Choroid plexus epithelial cell (primary cell): ENCODE results near the gene HPDL.
"Not testable (repeated sequence)": the region's sequence is repeated elsewhere in the genome, so short reads cannot be mapped to it uniquely, and the experiment has no call there.

Source experiments
- DNase-seq: peaks from one replicate; pipeline ENCODE4 v3.0.0-alpha.2; 2010; ENCODE audit warnings: low read depth
- H3K4me3 ChIP-seq: 2 replicates; pipeline ENCODE4 v1.5.1; 2011; ENCODE audit warnings: low read depth, mild to moderate bottlenecking, control low read depth, low read length, moderate library complexity
- TF ChIP-seq, protein P1 (sequence below): conservative IDR thresholded peaks from 2 replicates; pipeline ENCODE4 v1.5.1; 2011; ENCODE audit warnings: low read depth, mild to moderate bottlenecking, control low read depth, inconsistent platforms, low read length, moderate library complexity

The HPDL gene

DNA sequence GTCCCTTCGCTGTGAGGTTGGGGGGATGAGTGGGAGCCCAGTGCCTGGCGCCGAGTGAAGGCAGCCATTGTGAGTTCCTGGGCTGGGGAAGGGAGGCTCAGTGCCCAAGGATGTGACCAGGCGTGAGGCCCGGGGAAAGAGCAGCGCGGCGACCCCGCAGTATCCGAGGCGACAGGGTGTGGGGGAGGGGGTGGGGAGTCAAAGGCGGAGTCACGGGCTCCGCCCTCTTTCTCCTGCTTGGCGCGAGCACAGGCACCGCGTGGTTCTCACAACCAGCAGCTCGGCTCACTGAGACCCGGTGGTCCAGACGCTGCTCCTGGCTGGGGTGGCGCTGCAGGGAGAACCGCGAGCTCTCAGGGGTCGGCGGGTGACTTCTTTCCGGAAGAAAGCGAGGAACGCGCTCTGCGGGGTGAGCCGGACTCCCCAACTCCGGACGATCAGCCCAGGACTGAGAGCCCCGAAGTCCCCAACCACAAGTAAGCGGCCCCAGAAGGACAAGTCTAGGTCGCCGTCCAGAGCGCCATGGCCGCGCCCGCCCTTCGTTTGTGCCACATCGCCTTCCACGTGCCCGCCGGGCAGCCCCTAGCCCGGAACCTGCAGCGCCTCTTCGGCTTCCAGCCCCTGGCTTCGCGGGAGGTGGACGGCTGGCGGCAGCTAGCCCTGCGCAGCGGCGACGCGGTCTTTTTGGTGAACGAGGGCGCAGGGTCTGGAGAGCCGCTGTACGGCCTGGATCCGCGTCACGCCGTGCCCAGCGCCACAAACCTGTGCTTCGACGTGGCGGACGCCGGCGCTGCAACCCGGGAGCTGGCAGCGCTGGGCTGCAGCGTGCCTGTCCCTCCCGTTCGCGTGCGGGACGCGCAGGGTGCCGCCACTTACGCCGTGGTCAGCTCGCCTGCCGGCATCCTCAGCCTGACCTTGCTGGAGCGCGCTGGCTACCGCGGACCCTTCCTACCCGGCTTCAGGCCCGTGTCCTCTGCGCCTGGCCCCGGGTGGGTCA, at the start of gene HPDL:
Gene HPDL (plus strand): TSS at position 269 of the 997 bp plus-strand sequence. CDS start 254 bp downstream, at position 523.
- TF ChIP-seq, protein P1, sequence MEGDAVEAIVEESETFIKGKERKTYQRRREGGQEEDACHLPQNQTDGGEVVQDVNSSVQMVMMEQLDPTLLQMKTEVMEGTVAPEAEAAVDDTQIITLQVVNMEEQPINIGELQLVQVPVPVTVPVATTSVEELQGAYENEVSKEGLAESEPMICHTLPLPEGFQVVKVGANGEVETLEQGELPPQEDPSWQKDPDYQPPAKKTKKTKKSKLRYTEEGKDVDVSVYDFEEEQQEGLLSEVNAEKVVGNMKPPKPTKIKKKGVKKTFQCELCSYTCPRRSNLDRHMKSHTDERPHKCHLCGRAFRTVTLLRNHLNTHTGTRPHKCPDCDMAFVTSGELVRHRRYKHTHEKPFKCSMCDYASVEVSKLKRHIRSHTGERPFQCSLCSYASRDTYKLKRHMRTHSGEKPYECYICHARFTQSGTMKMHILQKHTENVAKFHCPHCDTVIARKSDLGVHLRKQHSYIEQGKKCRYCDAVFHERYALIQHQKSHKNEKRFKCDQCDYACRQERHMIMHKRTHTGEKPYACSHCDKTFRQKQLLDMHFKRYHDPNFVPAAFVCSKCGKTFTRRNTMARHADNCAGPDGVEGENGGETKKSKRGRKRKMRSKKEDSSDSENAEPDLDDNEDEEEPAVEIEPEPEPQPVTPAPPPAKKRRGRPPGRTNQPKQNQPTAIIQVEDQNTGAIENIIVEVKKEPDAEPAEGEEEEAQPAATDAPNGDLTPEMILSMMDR, result no peak
- peak within 1 kb of the TSS; percentile 63 for H3K4me3 ChIP-seq

DNA sequence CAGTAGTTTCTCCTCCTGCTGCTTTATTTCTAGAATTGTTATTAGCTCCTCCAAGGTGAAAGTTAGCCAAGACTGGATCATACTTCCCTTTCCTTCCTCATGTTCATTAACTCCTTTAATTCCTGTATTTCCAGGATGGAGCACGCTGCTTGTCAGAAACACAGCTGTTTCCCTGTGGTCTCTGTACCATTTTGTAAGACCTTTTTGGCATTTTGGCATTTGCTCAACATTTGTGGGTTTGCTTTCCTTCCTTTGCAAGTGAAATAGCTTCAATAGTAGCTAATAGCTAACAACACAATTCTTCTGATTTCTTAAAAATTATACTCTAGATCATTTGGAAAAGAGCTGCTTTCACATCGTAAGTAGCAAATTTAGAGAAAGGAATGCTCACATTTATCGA, 44.3 kb upstream of the HPDL start:
- TF ChIP-seq, protein P1, result no peak
- DNase-seq, result peak; percentile 68
- no peak overlapping the region for H3K4me3 ChIP-seq

More for the DNA sequence above, at the start of gene HPDL:
- DNase-seq, result peak; percentile 59

DNA sequence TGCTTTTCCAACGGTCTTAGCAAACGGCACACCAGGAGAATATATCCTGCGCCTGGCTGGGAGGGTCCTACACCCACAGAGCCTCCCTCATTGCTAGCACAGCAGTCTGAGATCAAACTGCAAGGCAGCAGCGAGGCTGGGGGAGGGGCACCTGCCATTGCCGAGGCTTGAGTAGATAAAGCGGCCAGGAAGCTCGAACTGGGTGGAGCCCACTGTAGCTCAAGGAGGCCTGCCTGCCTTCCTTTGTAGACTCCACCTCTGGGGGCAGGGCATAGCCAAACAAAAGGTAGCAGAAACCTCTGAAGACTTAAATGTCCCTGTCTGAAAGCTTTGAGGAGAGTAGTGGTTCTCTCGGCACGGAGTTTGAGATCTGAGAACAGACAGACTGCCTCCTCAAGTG, 41.8 kb upstream of the HPDL start:
- not testable (repeated sequence) for DNase-seq, H3K4me3 ChIP-seq

DNA sequence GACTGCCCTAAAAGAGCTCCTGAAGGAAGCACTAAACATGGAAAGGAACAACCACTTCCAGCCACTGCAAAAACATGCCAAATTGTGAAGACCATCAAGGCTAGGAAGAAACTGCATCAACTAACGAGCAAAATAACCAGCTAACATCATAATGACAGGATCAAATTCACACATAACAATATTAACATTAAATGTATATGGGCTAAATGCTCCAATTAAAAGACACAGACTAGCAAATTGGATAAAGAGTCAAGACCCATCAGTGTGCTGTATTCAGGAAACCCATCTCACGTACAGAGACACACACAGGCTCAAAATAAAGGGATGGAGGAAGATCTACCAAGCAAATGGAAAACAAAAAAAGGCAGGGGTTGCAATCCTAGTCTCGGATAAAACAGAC, 40.2 kb upstream of the HPDL start:
- not testable (repeated sequence) for H3K4me3 ChIP-seq, DNase-seq

DNA sequence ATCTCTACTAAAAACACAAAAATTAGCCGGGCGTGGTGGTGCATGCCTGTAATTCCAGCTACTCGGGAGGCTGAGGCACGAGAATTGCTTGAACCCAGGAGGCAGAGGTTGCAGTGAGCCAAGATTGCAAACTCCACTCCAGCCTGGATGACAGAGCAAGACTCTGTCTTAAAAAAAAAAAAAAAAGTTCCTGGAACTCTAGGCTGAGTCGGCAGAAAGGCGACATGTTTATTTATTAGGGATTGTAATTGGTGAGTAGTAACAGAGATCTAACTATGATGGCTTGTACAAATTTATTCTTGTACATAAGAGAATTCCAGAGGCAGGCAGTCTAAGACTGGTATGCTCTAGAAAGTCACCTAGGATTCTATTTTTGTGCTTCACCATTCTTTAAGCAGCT, 35.7 kb upstream of the HPDL start:
- H3K4me3 ChIP-seq, DNase-seq: not testable (repeated sequence)

DNA sequence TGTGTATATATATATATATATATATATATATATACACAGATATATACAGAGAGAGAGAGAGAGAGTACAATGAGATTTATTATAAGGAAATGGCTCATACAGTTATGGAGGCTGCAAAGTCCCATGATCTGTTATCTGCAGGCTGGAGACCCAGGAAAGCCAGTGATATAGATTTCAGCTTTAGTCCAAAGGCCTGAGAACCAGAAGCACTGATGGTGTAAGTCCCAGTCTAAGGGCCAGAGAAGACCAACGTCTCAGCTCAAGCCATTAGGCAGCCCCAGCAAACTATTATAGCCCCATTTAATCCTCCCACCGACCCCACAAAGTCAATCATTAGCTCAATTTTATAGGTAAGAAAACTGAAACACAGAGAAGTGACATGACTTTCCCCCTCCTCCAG, 35.0 kb upstream of the HPDL start:
- no peak overlapping the region for H3K4me3 ChIP-seq
- TF ChIP-seq, protein P1, result no peak
- no peak for DNase-seq

DNA sequence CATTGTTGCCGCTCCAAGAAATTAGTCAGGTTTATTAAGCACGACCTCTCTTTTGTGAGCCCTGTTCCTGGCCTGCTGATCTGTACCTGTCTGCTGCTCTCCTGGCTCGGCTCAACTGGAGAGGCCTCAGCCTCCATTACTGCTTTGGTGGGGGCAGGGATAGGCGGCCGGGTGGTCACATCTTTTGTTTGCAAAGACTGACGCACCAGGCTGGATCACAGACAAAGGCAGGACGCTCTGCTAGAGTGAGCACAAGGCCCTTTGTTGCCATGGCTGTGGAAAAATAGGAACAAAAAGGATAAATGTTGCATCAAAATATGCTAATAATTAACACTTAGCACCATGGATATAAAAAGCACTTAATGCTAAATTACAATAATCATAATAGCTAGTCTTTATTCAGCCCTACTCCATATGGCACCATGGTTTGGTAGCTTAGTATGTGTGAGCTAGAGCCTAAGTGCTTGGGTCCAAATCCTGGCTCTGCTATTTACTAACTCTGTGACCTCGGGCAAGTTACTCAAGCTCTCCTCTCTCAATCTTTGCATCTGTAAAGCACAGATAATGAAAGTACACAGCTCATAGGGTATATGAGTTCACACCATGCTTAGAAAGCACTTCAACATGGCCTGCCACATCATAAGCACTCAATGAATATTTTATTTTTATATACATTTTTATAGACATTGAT, 28.9 kb upstream of the HPDL start:
- DNase-seq, result no peak
- TF ChIP-seq, protein P1, result no peak
- no peak overlapping the region for H3K4me3 ChIP-seq

DNA sequence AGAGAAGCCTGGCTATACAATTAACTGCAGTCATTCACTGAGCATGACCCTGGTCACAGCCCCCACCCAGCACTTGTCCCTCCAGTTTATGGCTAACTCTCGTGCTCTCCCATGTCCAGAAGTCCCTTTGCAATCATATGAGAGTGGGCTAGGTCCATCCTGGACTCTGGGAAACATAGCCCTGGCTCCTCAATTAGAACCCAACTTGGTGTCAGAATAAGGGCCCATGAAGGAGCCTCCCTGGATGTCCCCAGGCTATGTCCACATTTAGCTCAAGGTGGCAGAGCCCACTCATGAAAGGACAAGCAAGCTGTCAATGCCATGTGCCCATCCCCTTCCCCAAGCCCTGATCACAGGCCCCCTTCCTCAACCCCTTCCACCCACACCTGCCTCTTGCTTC, 27.4 kb upstream of the HPDL start:
- H3K4me3 ChIP-seq, result no peak overlapping the region
- TF ChIP-seq, protein P1, result no peak
- no peak for DNase-seq
